Uterus (tissue), 4 donors: ENCODE data around the gene RHEB. TPM values are rescaled to one million over a fixed set of nuclear protein-coding genes. Genes with fewer than 3 reads are reported as not detected.
A peak's percentile ranks its signal among the peaks of the same experiment; 100 is the strongest.

ENCODE experiments used
- DNase-seq, 2 donors: peaks; one replicate each; pipeline ENCODE4 v3.0.0-alpha.2; 2019 to 2020
- H3K27ac ChIP-seq, 2 donors: fragments of 200-600 bp; sonication (generic); 1 replicate in 1 of 2; 2 replicates in 1 of 2; pipeline ENCODE4 v1.5.1; 2016 to 2018
- H3K27me3 ChIP-seq, 2 donors: fragments of 200-600 bp; sonication (generic); one replicate each; pipeline ENCODE4 v1.5.1; 2018 to 2019; ENCODE audit warnings: control low read depth in 1 of 2
- H3K36me3 ChIP-seq, 2 donors: fragments of 200-600 bp; sonication (generic); one replicate each; pipeline ENCODE4 v1.5.1; 2019; ENCODE audit warnings: control low read depth in 1 of 2
- H3K4me1 ChIP-seq, 2 donors: fragments of 200-600 bp; sonication (generic); one replicate each; pipeline ENCODE4 v1.5.1; 2018 to 2019; ENCODE audit warnings: control low read depth in 1 of 2
- H3K4me3 ChIP-seq, 2 donors: fragments of 200-600 bp; sonication (generic); 1 replicate in 1 of 2; 2 replicates in 1 of 2; pipeline ENCODE4 v1.5.1; 2018 to 2019; ENCODE audit warnings: mild to moderate bottlenecking in 1 of 2
- H3K9me3 ChIP-seq, 2 donors: fragments of 200-600 bp; sonication (generic); one replicate each; pipeline ENCODE4 v1.5.1; 2019; ENCODE audit warnings: control low read depth in 1 of 2
- POLR2A ChIP-seq, 2 donors: fragments of 450-650 bp; IDR thresholded peaks; one replicate each; pipeline ENCODE4 v1.6.1; 2016; ENCODE audit warnings: antibody characterized with exemption in 2 of 2, mild to moderate bottlenecking in 1 of 2, moderate library complexity in 1 of 2
- intact Hi-C: fragments of 100-400 bp; cut with DNase I; formaldehyde crosslinking; loops from one replicate; pipeline ENCODE4 v1.15.1; 2023; ENCODE audit warnings: low total_unique reads
- total RNA-seq, 4 donors: library from RNA; depleted of rRNA in 3 of 4; stranded (reverse); fragments of >200 nt in 3 of 4; gene quantifications; one replicate each; pipeline versions ENCODE4 v1.1.0 to v1.2.4, GENCODE V29; 2014 to 2023
- TF ChIP-seq, protein P1 (sequence below), 4 experiments: fragments of 200-600 bp in 2 of 4; fragments of 450-650 bp in 2 of 4; sonication (generic) in 2 of 4; IDR thresholded peaks; one replicate each; pipeline ENCODE4 v1.5.1; 2016 to 2019; ENCODE audit warnings: antibody characterized with exemption in 4 of 4, mild to moderate bottlenecking in 2 of 4, moderate library complexity in 1 of 4
- donor health status: DM: yes; HTN: yes; CAD: no.

RHEB gene
- total RNA-seq, 4 donors from 2014 or later: 69.2 to 135 (median 102) TPM

DNA sequence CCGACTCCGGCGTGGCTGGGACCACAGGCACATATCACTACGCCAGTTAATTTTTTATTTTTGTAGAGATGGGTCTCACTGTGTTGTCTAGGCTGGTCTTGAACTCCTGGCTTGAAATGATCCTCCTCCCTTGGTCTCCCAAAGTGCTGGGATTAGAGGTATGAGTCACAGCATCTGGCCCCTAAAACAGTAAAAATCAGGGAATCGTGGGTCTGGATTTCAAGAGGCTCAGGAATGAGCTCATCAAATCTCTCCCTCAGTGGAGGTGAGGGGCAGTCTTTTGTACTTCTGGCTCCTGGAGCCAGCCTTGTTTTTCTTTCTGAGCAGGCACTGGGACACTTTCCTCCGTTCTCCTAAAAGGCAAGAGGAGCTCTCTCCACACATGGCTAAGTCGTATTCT lies 32.1 kb upstream of the RHEB start:
- TF ChIP-seq POLR2A (IDR thresholded peaks at IDR 0.05): no peak
- TF ChIP-seq, protein P1, sequence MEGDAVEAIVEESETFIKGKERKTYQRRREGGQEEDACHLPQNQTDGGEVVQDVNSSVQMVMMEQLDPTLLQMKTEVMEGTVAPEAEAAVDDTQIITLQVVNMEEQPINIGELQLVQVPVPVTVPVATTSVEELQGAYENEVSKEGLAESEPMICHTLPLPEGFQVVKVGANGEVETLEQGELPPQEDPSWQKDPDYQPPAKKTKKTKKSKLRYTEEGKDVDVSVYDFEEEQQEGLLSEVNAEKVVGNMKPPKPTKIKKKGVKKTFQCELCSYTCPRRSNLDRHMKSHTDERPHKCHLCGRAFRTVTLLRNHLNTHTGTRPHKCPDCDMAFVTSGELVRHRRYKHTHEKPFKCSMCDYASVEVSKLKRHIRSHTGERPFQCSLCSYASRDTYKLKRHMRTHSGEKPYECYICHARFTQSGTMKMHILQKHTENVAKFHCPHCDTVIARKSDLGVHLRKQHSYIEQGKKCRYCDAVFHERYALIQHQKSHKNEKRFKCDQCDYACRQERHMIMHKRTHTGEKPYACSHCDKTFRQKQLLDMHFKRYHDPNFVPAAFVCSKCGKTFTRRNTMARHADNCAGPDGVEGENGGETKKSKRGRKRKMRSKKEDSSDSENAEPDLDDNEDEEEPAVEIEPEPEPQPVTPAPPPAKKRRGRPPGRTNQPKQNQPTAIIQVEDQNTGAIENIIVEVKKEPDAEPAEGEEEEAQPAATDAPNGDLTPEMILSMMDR (IDR thresholded peaks at IDR 0.05): no peak
- Histone ChIP-seq H3K27ac (no peak overlapping the region), H3K36me3 (no peaks in the 10 kb centered on the region), H3K9me3 (no peaks in the 10 kb centered on the region), H3K4me1 (no peaks in the 10 kb centered on the region), H3K27me3 (no peaks in the 10 kb centered on the region), H3K4me3 (no peak overlapping the region)
- intact Hi-C loops: no loop called here
- DNase-seq: no peak

DNA sequence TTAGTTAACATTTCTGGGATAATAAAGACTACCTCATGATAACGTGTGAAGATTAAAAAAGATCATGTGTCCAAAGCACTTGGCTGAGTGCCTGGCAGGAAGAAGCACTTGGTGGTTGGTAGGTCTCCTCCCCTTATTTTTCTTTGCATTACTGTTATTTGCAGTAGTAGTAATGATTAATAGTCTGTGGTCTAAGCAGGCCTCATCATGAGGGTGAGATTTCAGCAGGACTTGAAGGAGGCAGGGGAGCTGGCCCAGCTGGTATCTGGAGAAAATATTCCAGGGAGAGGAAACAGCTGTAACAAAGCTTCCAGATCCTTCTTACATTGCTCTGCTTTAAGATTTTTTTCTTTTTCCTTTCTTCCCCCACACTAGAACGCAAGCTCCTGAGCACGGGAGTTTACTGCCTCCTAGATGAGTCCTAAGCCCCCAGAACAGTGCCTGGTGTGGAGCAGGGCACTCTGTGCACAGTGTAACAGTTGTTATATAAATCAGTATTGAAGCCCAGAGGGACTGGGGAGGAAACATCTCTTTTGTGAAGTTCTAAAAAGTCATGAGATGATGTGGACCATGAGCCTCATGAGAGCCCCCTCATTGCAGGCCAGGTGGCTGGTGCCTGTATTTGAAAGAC lies 31.1 kb upstream of the RHEB start:
- peak in 1 of 2 donors; percentile 30 for DNase-seq
- Histone ChIP-seq H3K9me3 (no peaks in the 10 kb centered on the region), H3K36me3 (no peaks in the 10 kb centered on the region), H3K27ac (no peak overlapping the region), H3K4me3 (no peak overlapping the region), H3K4me1 (no peaks in the 10 kb centered on the region), H3K27me3 (no peaks in the 10 kb centered on the region)
- intact Hi-C loops: no loop called here
- TF ChIP-seq, protein P1 (IDR thresholded peaks at IDR 0.05): no peak
- TF ChIP-seq POLR2A (IDR thresholded peaks at IDR 0.05): no peak

DNA sequence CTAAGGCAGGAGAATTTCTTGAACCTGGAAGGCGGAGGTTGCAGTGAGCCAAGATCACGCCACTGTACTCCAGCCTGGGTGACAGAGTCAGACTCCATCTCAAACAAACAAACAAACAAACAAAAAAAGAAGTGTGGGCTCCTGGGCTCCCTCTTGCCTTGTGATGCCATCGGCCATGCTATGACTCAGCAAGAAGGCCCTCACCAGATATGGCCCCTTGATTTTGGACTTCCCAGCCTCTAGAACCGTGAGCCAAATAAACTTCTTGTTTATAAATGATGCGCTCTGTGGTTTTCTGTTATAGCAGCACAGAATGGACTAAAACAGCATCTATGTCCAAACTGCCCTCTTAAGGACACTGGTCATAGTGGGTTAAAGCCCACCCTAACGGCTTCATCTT lies 29.9 kb upstream of the RHEB start:
- Histone ChIP-seq H3K4me1 (no peaks in the 10 kb centered on the region), H3K36me3 (no peaks in the 10 kb centered on the region), H3K9me3 (no peaks in the 10 kb centered on the region), H3K27me3 (no peaks in the 10 kb centered on the region), H3K27ac (no peak overlapping the region), H3K4me3 (no peak overlapping the region)
- intact Hi-C loops: no loop called here
- DNase-seq: no peak
- TF ChIP-seq POLR2A (IDR thresholded peaks at IDR 0.05): no peak
- TF ChIP-seq, protein P1 (IDR thresholded peaks at IDR 0.05): no peak

- H3K4me3 ChIP-seq: no peak overlapping the region
- H3K9me3 ChIP-seq: no peaks in the 10 kb centered on the region
- no peaks in the 10 kb centered on the region for H3K27me3 ChIP-seq
- TF ChIP-seq POLR2A (IDR thresholded peaks at IDR 0.05): no peak
- TF ChIP-seq, protein P1 (IDR thresholded peaks at IDR 0.05): no peak
- H3K36me3 ChIP-seq: no peaks in the 10 kb centered on the region
- no peak overlapping the region for H3K27ac ChIP-seq
- H3K4me1 ChIP-seq: no peaks in the 10 kb centered on the region
- intact Hi-C loops: no loop called here
- DNase-seq: no peak
Measured at GRCh38 chr7:151549083-151549482, 29.4 kb upstream of the RHEB start.

GRCh38 chr7:151544183-151544582 lies 24.5 kb upstream of the RHEB start:
- DNase-seq: no peak
- Histone ChIP-seq H3K4me3 (no peak overlapping the region), H3K36me3 (no peaks in the 10 kb centered on the region), H3K27me3 (no peaks in the 10 kb centered on the region), H3K9me3 (no peaks in the 10 kb centered on the region), H3K27ac (no peak overlapping the region), H3K4me1 (no peaks in the 10 kb centered on the region)
- TF ChIP-seq POLR2A (IDR thresholded peaks at IDR 0.05): no peak
- TF ChIP-seq, protein P1 (IDR thresholded peaks at IDR 0.05): no peak
- intact Hi-C loops: no loop called here
